ENCODE measurements around the gene ZCCHC18.

GRCh38 chrX:104112326-104112951 lies at the start of gene ZCCHC18:
- TF ChIP-seq NCOA4 (IDR thresholded peaks at IDR 0.05; ENCODE audit: partially characterized antibody) (no peak), ILK (tag; IDR thresholded peaks at IDR 0.05; ENCODE audit: borderline replicate concordance, low read depth) (no peak), NKRF (IDR thresholded peaks at IDR 0.05; ENCODE audit: borderline replicate concordance) (no peak), ZNF121 (CRISPR knock-in tag; conservative IDR thresholded peaks at IDR 0.05) (no peak), ZNF318 (IDR thresholded peaks at IDR 0.05; ENCODE audit: borderline replicate concordance in 1 of 2, low read depth in 1 of 2) (no peak)
- TF ChIP-seq, protein P1, sequence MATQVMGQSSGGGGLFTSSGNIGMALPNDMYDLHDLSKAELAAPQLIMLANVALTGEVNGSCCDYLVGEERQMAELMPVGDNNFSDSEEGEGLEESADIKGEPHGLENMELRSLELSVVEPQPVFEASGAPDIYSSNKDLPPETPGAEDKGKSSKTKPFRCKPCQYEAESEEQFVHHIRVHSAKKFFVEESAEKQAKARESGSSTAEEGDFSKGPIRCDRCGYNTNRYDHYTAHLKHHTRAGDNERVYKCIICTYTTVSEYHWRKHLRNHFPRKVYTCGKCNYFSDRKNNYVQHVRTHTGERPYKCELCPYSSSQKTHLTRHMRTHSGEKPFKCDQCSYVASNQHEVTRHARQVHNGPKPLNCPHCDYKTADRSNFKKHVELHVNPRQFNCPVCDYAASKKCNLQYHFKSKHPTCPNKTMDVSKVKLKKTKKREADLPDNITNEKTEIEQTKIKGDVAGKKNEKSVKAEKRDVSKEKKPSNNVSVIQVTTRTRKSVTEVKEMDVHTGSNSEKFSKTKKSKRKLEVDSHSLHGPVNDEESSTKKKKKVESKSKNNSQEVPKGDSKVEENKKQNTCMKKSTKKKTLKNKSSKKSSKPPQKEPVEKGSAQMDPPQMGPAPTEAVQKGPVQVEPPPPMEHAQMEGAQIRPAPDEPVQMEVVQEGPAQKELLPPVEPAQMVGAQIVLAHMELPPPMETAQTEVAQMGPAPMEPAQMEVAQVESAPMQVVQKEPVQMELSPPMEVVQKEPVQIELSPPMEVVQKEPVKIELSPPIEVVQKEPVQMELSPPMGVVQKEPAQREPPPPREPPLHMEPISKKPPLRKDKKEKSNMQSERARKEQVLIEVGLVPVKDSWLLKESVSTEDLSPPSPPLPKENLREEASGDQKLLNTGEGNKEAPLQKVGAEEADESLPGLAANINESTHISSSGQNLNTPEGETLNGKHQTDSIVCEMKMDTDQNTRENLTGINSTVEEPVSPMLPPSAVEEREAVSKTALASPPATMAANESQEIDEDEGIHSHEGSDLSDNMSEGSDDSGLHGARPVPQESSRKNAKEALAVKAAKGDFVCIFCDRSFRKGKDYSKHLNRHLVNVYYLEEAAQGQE (IDR thresholded peaks at IDR 0.05; ENCODE audit: borderline replicate concordance): no peak
- TF ChIP-seq, protein P1 (CRISPR knock-in tag; IDR thresholded peaks at IDR 0.05; ENCODE audit: low read depth): no peak
